ENCODE measurements around the gene YY1.
"Not testable (repeated sequence)": the region's sequence is repeated elsewhere in the genome, so short reads cannot be mapped to it uniquely, and the experiment has no call there.

Gene YY1

GRCh38 chr14:100282766-100283419 is 43.9 kb downstream of the YY1 start:
- TF ChIP-seq ZC3H10 (CRISPR knock-in tag; IDR thresholded peaks at IDR 0.05) (no peak), ESRRG (CRISPR knock-in tag; IDR thresholded peaks at IDR 0.05) (no peak), CSRNP3 (CRISPR knock-in tag; IDR thresholded peaks at IDR 0.05) (no peak), GLIS3 (CRISPR knock-in tag; IDR thresholded peaks at IDR 0.05) (no peak), ZNF8 (CRISPR knock-in tag; IDR thresholded peaks at IDR 0.05) (no peak), ZFP3 (CRISPR knock-in tag; IDR thresholded peaks at IDR 0.05) (no peak), POU6F1 (CRISPR knock-in tag; IDR thresholded peaks at IDR 0.05; ENCODE audit: borderline replicate concordance, low read depth) (no peak), CSDC2 (CRISPR knock-in tag; IDR thresholded peaks at IDR 0.05) (no peak), BACH2 (CRISPR knock-in tag; IDR thresholded peaks at IDR 0.05; ENCODE audit: borderline replicate concordance) (no peak), ZNF70 (CRISPR knock-in tag; IDR thresholded peaks at IDR 0.05) (no peak), OSR1 (CRISPR knock-in tag; IDR thresholded peaks at IDR 0.05) (no peak)

GRCh38 chr14:100283436-100283835 is 44.5 kb downstream of the YY1 start:
- ATAC-seq, result not testable (repeated sequence)

More at GRCh38 chr14:100282766-100283419, 43.9 kb downstream of the YY1 start:
- no peak for ATAC-seq

GRCh38 chr14:100283984-100284881 is 45.3 kb downstream of the YY1 start:
- no peak for ATAC-seq
- TF ChIP-seq ZC3H10 (CRISPR knock-in tag; IDR thresholded peaks at IDR 0.05) (no peak), ZNF8 (CRISPR knock-in tag; IDR thresholded peaks at IDR 0.05) (no peak), GLIS3 (CRISPR knock-in tag; IDR thresholded peaks at IDR 0.05) (no peak), TOX (CRISPR knock-in tag; IDR thresholded peaks at IDR 0.05; ENCODE audit: borderline replicate concordance) (no peak), ZNF565 (CRISPR knock-in tag; conservative IDR thresholded peaks at IDR 0.05; ENCODE audit: low read depth) (no peak), RARB (CRISPR knock-in tag; IDR thresholded peaks at IDR 0.05) (no peak), ZFP30 (CRISPR knock-in tag; IDR thresholded peaks at IDR 0.05) (no peak), BACH2 (CRISPR knock-in tag; IDR thresholded peaks at IDR 0.05; ENCODE audit: borderline replicate concordance) (no peak), ARNTL (CRISPR knock-in tag; IDR thresholded peaks at IDR 0.05; ENCODE audit: borderline replicate concordance, low read depth) (no peak), SNAI2 (CRISPR knock-in tag; IDR thresholded peaks at IDR 0.05) (no peak), PATZ1 (CRISPR knock-in tag; IDR thresholded peaks at IDR 0.05; ENCODE audit: borderline replicate concordance) (no peak), TCF4 (CRISPR knock-in tag; IDR thresholded peaks at IDR 0.05; ENCODE audit: borderline replicate concordance) (no peak), CSRNP3 (CRISPR knock-in tag; IDR thresholded peaks at IDR 0.05) (no peak), ESRRG (CRISPR knock-in tag; IDR thresholded peaks at IDR 0.05) (no peak), CSDC2 (CRISPR knock-in tag; IDR thresholded peaks at IDR 0.05) (no peak), PPARA (CRISPR knock-in tag; IDR thresholded peaks at IDR 0.05; ENCODE audit: borderline replicate concordance) (no peak), CREB5 (CRISPR knock-in tag; IDR thresholded peaks at IDR 0.05; ENCODE audit: low read depth) (no peak)
- TF ChIP-seq, protein P1, sequence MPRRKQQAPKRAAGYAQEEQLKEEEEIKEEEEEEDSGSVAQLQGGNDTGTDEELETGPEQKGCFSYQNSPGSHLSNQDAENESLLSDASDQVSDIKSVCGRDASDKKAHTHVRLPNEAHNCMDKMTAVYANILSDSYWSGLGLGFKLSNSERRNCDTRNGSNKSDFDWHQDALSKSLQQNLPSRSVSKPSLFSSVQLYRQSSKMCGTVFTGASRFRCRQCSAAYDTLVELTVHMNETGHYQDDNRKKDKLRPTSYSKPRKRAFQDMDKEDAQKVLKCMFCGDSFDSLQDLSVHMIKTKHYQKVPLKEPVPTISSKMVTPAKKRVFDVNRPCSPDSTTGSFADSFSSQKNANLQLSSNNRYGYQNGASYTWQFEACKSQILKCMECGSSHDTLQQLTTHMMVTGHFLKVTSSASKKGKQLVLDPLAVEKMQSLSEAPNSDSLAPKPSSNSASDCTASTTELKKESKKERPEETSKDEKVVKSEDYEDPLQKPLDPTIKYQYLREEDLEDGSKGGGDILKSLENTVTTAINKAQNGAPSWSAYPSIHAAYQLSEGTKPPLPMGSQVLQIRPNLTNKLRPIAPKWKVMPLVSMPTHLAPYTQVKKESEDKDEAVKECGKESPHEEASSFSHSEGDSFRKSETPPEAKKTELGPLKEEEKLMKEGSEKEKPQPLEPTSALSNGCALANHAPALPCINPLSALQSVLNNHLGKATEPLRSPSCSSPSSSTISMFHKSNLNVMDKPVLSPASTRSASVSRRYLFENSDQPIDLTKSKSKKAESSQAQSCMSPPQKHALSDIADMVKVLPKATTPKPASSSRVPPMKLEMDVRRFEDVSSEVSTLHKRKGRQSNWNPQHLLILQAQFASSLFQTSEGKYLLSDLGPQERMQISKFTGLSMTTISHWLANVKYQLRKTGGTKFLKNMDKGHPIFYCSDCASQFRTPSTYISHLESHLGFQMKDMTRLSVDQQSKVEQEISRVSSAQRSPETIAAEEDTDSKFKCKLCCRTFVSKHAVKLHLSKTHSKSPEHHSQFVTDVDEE (CRISPR knock-in tag; IDR thresholded peaks at IDR 0.05), result no peak

Data from SK-N-SH treated with all-trans-retinoic acid at 6 μM for 48 hours (cell line).